GM18858 (cell line): ENCODE data around the gene LIPG.

Source experiments
- ATAC-seq: cut with Tn5 transposase; IDR thresholded peaks from one replicate; pipeline ENCODE4 v1.9.1; 2021; ENCODE audit not compliant: unreplicated experiment

Gene LIPG

GRCh38 chr18:49631146-49631866 lies 69.4 kb downstream of the LIPG start:
- ATAC-seq: no peak

- ATAC-seq: no peak
Observed at GRCh38 chr18:49632588-49632987, 70.7 kb downstream of the LIPG start.

GRCh38 chr18:49638209-49638785 lies 76.4 kb downstream of the LIPG start:
- no peak for ATAC-seq

- ATAC-seq: no peak
Observed at GRCh38 chr18:49638891-49639557, 77.2 kb downstream of the LIPG start.

GRCh38 chr18:49639643-49640391 lies 78.0 kb downstream of the LIPG start:
- ATAC-seq: no peak

GRCh38 chr18:49640741-49641140 lies 78.9 kb downstream of the LIPG start:
- ATAC-seq: no peak

GRCh38 chr18:49645196-49645595 lies 83.3 kb downstream of the LIPG start:
- ATAC-seq: no peak

GRCh38 chr18:49645841-49646351 lies 84.0 kb downstream of the LIPG start:
- no peak for ATAC-seq

- ATAC-seq: no peak
Observed at GRCh38 chr18:49646873-49647272, 85.0 kb downstream of the LIPG start.

- no peak for ATAC-seq
Observed at GRCh38 chr18:49647496-49648168, 85.8 kb downstream of the LIPG start.

GRCh38 chr18:49648326-49648725 lies 86.5 kb downstream of the LIPG start:
- no peak for ATAC-seq
